ENCODE measurements around the gene PDE4B.

GRCh38 chr1:66383168-66383567, 590.5 kb downstream of the PDE4B start:
- TF ChIP-seq CTCF (IDR thresholded peaks at IDR 0.05) (no peak), POLR2A (IDR thresholded peaks at IDR 0.05) (no peak)

Data from body of pancreas (tissue), 4 donors.